ENCODE measurements around the gene GPBAR1.

DNA sequence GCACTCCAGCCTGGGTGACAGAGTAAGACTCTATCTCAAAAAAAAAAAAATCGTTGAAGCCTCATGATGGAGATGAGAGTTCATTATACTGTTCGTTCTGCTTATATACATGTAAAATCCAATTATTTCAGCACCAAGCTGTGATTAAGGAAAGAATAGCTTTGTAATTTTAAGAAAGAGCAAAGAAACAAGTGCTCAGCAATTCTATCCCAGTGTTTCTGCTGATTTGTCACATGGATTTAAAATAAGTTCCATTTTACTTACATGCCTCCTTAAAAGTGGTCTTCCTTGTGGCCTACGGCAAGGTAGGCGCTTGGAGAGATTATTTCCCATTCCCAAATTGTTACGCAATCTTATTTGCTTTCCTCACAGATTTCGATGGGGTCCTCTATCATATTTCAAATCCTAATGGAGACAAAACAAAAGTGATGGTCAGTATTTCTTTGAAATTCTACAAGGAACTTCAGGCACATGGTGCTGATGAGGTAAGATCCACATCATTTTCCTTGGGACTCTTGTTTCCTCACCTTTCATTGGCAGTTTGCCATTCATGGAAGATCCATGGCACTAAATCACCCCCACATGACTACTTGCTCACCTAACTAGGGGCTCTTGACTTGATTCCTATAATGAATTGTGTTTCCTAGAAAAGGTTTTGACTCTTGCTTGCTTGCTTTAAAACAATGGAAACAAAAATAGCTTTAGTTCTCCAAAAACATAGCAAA, 32.3 kb upstream of the GPBAR1 start:
- TF ChIP-seq CTCF (IDR thresholded peaks at IDR 0.05), result no peak
- TF ChIP-seq POLR2A (IDR thresholded peaks at IDR 0.05), result no peak

Measured in esophagus squamous epithelium (tissue), 4 donors.